ENCODE measurements around the gene PRKRA. TPM values are rescaled to one million over a fixed set of nuclear protein-coding genes. Genes with fewer than 3 reads are reported as not detected.
"Not testable (repeated sequence)": the region's sequence is repeated elsewhere in the genome, so short reads cannot be mapped to it uniquely, and the experiment has no call there.

The PRKRA gene
- total RNA-seq, 2 donors from 2014 or later: 34.0 to 37.1 TPM

DNA sequence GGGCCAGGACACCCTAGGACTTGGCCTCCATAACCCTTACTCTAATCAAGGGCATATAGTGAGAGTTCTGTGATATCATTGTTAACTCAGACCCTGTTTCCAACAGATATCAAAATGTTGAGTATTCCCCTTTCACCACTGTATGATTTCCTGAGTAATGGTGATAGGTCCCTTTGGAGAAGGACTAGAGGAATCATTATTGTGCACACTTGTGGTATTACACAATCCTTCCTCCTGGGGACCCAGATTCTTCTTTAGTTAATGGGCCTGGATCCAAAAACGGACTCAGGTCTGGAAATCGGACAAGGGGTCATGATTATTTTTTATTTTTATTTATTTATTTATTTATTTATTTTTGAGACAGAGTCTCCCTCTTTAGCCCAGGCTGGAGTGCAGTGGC, 23.5 kb downstream of the PRKRA start:
- TF ChIP-seq, protein P1, sequence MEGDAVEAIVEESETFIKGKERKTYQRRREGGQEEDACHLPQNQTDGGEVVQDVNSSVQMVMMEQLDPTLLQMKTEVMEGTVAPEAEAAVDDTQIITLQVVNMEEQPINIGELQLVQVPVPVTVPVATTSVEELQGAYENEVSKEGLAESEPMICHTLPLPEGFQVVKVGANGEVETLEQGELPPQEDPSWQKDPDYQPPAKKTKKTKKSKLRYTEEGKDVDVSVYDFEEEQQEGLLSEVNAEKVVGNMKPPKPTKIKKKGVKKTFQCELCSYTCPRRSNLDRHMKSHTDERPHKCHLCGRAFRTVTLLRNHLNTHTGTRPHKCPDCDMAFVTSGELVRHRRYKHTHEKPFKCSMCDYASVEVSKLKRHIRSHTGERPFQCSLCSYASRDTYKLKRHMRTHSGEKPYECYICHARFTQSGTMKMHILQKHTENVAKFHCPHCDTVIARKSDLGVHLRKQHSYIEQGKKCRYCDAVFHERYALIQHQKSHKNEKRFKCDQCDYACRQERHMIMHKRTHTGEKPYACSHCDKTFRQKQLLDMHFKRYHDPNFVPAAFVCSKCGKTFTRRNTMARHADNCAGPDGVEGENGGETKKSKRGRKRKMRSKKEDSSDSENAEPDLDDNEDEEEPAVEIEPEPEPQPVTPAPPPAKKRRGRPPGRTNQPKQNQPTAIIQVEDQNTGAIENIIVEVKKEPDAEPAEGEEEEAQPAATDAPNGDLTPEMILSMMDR (IDR thresholded peaks at IDR 0.05): no peak
- H3K27ac ChIP-seq: no peak overlapping the region
- no peak for DNase-seq
- no peaks in the 10 kb centered on the region for H3K4me1 ChIP-seq
- no peaks in the 10 kb centered on the region for H3K9me3 ChIP-seq
- no peak overlapping the region for H3K4me3 ChIP-seq
- H3K27me3 ChIP-seq: no peaks in the 10 kb centered on the region
- intact Hi-C loops (cut with DNase I): no loop called here
- H3K9ac ChIP-seq (ENCODE audit: low read depth in 2 of 2, low read length in 2 of 2): no peak overlapping the region
- no peaks in the 10 kb centered on the region for H3K36me3 ChIP-seq

DNA sequence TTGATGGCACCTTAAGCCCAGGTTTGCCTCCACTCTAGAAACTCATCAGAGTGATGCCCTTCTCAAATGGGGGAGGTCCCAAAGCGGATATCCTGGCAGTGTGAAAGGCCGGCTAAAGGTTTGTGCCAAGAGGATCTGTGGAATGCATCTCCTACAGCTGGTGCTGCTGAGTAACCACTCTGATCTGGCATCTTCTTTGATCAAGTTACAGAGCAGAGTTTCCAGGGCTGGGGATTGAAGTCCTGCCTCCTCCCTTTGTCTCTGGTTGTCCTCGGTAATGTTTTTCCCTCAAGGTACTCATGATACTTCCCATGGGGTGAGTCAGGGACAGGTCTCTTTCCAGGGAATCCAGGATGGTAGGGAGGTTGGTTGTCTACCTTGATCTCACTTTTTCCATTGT, 24.6 kb downstream of the PRKRA start:
- no peaks in the 10 kb centered on the region for H3K4me1 ChIP-seq
- DNase-seq: no peak
- intact Hi-C loops (cut with DNase I): no loop called here
- H3K27me3 ChIP-seq: no peaks in the 10 kb centered on the region
- no peaks in the 10 kb centered on the region for H3K36me3 ChIP-seq
- no peaks in the 10 kb centered on the region for H3K9me3 ChIP-seq
- TF ChIP-seq, protein P1 (IDR thresholded peaks at IDR 0.05): no peak
- H3K9ac ChIP-seq (ENCODE audit: low read depth in 2 of 2, low read length in 2 of 2): no peak overlapping the region
- no peak overlapping the region for H3K27ac ChIP-seq
- no peak overlapping the region for H3K4me3 ChIP-seq

DNA sequence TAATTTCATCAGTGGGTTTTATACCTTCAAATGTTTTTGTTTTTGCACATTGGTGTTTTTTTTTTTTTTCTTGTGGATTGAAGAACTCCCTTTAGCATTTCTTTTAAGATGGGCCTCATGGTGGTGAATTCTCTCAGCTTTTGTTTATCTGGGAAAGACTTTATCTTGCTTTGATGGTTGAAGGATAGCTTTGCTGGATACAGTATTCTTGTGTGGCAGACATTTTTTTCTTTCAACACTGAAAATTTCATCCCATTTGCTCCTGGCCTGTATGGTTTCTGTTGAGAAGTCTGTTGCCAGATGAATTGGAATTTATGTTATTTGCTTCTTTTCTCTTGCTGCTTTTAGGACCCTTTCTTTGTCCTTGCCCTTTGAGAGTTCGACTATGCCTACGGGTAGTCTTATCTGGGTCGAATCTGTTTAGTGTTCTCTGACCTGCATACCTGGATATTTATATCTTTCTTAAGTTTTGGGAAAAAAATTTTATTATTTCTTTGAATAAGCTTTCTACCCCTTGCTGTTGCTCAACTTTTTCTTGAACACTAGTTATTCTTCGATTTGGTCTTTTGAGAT, 25.6 kb downstream of the PRKRA start:
- TF ChIP-seq, protein P1 (IDR thresholded peaks at IDR 0.05): no peak
- Histone ChIP-seq H3K9me3 (no peaks in the 10 kb centered on the region), H3K4me1 (no peaks in the 10 kb centered on the region), H3K36me3 (no peaks in the 10 kb centered on the region), H3K4me3 (no peak overlapping the region), H3K27me3 (no peaks in the 10 kb centered on the region), H3K27ac (no peak overlapping the region), H3K9ac (ENCODE audit: low read depth in 2 of 2, low read length in 2 of 2) (no peak overlapping the region)
- intact Hi-C loops (cut with DNase I): no loop called here
- DNase-seq: no peak

DNA sequence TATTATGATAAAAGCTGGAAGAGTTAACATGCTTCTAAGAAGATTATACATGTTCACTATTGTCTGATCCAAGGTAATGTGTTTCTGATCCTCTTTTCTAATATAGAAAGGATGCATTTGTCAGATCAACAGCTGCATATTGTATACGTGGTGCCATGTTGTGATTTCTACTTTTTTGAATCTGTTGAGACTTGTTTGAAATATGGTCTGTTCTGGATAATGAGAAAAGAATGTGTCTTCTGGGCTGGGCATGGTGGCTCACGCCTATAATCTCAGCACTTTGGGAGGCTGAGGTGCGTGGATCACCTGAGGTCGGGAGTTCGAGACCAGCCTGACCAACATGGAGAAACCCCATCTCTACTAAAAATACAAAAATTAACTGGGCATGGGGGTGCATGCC, 27.2 kb downstream of the PRKRA start:
- H3K27ac ChIP-seq; DNase-seq; H3K36me3 ChIP-seq; H3K9me3 ChIP-seq; H3K9ac ChIP-seq (ENCODE audit: low read depth in 2 of 2, low read length in 2 of 2); intact Hi-C loops (cut with DNase I); H3K27me3 ChIP-seq; H3K4me1 ChIP-seq; H3K4me3 ChIP-seq: not testable (repeated sequence)

DNA sequence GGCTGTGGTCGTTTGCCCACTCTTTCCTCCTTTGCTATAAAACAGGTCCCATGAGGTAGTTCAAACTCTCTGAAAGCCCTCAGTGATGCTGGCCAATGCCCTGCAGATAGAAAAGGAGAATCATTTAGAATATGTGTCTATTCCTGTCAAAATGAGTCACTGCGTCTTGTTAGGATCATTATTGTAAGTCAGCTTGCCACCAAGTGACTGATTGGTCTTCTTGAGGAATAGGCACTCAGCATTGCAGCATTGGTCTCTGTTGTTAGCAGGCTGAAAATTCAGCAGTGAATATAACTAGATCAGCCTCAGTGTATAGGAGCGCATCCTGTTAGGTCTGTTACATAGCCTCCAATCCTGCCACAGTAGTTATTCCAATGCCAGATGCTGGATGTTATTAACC, 28.9 kb downstream of the PRKRA start:
- Histone ChIP-seq H3K4me1 (no peaks in the 10 kb centered on the region), H3K9ac (ENCODE audit: low read depth in 2 of 2, low read length in 2 of 2) (no peak overlapping the region), H3K4me3 (no peak overlapping the region), H3K9me3 (no peaks in the 10 kb centered on the region), H3K27me3 (no peaks in the 10 kb centered on the region), H3K36me3 (no peaks in the 10 kb centered on the region), H3K27ac (no peak overlapping the region)
- intact Hi-C loops (cut with DNase I): no loop called here
- TF ChIP-seq, protein P1 (IDR thresholded peaks at IDR 0.05): no peak
- DNase-seq: no peak

DNA sequence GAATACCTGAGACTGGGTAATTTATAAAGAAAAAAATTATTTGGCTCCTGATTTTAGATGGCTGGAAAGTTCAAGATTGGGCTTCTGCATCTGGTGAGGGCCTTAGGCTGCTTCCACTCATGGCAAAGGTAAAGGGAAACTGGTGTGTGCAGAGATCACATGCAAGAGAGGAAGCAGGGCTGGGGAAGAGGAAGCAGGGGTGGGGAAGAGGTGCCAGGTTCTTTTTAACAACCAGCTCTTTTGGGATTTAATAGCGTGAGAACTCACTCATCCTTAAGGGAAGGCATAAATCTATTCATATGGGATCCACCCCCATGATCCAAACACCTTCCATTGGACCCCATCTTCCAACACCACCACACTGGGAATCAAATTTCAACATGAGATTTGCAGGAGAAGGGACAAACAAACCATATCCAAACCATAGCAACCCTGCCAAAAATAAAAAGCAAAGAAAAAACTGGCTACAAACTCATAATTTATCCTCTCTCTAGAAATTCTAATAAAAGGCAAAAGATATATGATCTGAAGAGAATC, 30.4 kb downstream of the PRKRA start:
- H3K27ac ChIP-seq: no peak overlapping the region
- H3K36me3 ChIP-seq: no peaks in the 10 kb centered on the region
- intact Hi-C loops (cut with DNase I): no loop called here
- DNase-seq: no peak
- no peaks in the 10 kb centered on the region for H3K9me3 ChIP-seq
- no peaks in the 10 kb centered on the region for H3K27me3 ChIP-seq
- no peaks in the 10 kb centered on the region for H3K4me1 ChIP-seq
- TF ChIP-seq, protein P1 (IDR thresholded peaks at IDR 0.05): no peak
- H3K9ac ChIP-seq (ENCODE audit: low read depth in 2 of 2, low read length in 2 of 2): no peak overlapping the region
- H3K4me3 ChIP-seq: no peak overlapping the region
